ENCODE data around the gene DOK6. TPM values are rescaled to one million over a fixed set of nuclear protein-coding genes. Genes with fewer than 3 reads are reported as not detected.
"Not testable (repeated sequence)": the region's sequence is repeated elsewhere in the genome, so short reads cannot be mapped to it uniquely, and the experiment has no call there.

DOK6 gene
- total RNA-seq, 1 donor from 2014 or later: 3.2 TPM

DNA sequence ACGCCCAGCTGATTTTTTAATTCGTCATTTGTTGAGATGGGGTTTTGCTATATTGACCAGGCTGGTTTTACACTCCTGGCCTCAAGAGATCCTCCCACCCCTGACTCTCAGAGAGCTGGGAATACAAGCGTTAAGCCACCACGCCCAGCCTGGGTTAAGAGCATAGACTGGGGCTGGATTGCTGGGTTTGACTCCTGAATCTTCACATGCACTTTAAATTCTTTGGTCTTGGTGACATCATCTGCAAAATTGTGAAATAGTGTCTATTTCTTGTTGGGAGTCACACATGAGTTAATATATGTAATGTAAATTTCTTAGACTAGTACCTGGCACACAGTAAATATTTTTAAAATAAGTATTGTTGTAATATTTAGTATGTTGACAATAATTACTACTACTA is 257.4 kb downstream of the DOK6 start:
- no peaks in the 10 kb centered on the region for H3K27me3 ChIP-seq (ENCODE audit: low read depth)
- H3K4me1 ChIP-seq: no peaks in the 10 kb centered on the region
- DNase-seq: no peak
- H3K9me3 ChIP-seq: no peaks in the 10 kb centered on the region
- no peak overlapping the region for H3K27ac ChIP-seq
- ATAC-seq: no peak
- TF ChIP-seq, protein P1, sequence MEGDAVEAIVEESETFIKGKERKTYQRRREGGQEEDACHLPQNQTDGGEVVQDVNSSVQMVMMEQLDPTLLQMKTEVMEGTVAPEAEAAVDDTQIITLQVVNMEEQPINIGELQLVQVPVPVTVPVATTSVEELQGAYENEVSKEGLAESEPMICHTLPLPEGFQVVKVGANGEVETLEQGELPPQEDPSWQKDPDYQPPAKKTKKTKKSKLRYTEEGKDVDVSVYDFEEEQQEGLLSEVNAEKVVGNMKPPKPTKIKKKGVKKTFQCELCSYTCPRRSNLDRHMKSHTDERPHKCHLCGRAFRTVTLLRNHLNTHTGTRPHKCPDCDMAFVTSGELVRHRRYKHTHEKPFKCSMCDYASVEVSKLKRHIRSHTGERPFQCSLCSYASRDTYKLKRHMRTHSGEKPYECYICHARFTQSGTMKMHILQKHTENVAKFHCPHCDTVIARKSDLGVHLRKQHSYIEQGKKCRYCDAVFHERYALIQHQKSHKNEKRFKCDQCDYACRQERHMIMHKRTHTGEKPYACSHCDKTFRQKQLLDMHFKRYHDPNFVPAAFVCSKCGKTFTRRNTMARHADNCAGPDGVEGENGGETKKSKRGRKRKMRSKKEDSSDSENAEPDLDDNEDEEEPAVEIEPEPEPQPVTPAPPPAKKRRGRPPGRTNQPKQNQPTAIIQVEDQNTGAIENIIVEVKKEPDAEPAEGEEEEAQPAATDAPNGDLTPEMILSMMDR (IDR thresholded peaks at IDR 0.05): no peak
- no peak overlapping the region for H3K4me3 ChIP-seq
- no peaks in the 10 kb centered on the region for H3K36me3 ChIP-seq
- intact Hi-C loops (cut with DNase I): no loop called here

DNA sequence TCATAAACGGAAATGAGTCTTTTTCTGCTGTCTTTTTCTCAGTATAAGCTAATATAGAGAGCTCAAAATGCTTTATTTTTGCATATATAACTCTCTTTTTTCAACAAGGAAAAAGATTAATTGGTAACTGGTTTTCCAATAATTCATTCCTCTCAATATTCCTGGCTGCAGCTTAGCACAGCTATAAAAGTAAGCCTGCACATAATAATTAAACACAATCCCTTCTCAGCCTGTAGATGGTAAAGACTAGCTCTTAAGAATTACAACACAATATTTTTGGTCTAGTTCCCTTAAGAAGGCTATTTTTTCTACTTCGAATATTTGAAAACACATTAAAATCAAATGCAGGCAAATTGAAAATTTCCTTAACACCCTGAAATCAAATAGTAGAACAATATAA is 258.0 kb downstream of the DOK6 start:
- H3K4me3 ChIP-seq: no peak overlapping the region
- ATAC-seq (no peak), DNase-seq (no peak)
- no peaks in the 10 kb centered on the region for H3K27me3 ChIP-seq (ENCODE audit: low read depth)
- TF ChIP-seq, protein P1 (IDR thresholded peaks at IDR 0.05): no peak
- no peaks in the 10 kb centered on the region for H3K36me3 ChIP-seq
- H3K27ac ChIP-seq: no peak overlapping the region
- intact Hi-C loops (cut with DNase I): no loop called here
- H3K4me1 ChIP-seq: no peaks in the 10 kb centered on the region
- no peaks in the 10 kb centered on the region for H3K9me3 ChIP-seq

DNA sequence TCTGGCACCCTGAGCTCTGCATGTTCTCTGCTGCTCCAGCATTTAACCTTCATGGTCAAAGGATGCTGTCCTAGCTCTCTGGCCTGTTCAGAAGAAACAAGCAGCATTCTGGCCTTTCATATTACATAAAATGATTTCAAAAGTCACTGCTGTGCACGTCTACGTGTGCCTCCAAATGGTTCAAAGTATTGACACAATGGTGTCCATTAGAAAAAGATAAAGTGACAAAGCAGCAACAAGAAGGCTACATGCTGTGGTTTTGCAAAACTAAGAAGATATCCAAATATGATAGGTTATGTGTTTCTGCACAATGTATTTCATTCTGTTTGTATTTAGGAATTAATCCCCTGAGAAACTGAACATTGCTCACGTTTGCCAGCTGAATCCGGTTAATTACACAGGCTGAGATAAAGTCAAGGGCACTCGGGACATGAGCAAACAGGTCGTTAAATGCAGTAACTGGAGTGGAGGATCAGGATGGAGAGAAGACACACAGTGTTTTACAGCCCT is 258.5 kb downstream of the DOK6 start:
- intact Hi-C loops (cut with DNase I): no loop called here
- DNase-seq (no peak), ATAC-seq (no peak)
- no peaks in the 10 kb centered on the region for H3K4me1 ChIP-seq
- H3K36me3 ChIP-seq: no peaks in the 10 kb centered on the region
- no peaks in the 10 kb centered on the region for H3K9me3 ChIP-seq
- H3K27me3 ChIP-seq (ENCODE audit: low read depth): no peaks in the 10 kb centered on the region
- TF ChIP-seq, protein P1 (IDR thresholded peaks at IDR 0.05): no peak
- no peak overlapping the region for H3K4me3 ChIP-seq
- H3K27ac ChIP-seq: no peak overlapping the region

DNA sequence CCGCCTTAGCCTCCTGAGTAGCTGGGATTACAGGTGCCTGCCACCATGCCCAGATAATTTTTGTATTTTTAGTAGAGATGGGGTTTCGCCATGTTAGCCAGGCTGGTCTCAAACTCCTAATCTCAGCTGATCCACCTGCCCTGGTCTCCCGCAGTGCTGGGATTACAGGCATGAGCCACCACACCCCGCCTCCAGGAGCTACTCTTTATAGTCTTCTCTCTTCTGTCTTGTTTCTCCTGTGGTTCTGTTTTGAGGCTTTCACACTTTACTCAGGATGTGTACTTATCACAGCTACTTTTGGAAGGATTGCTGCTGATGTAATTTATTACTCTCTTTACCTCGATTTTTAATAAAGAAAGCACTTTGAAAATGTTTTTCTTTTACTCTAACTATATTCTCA is 261.4 kb downstream of the DOK6 start:
- intact Hi-C loops (cut with DNase I); H3K27ac ChIP-seq; H3K9me3 ChIP-seq; ATAC-seq; H3K36me3 ChIP-seq; H3K27me3 ChIP-seq (ENCODE audit: low read depth); H3K4me1 ChIP-seq; DNase-seq; H3K4me3 ChIP-seq: not testable (repeated sequence)

DNA sequence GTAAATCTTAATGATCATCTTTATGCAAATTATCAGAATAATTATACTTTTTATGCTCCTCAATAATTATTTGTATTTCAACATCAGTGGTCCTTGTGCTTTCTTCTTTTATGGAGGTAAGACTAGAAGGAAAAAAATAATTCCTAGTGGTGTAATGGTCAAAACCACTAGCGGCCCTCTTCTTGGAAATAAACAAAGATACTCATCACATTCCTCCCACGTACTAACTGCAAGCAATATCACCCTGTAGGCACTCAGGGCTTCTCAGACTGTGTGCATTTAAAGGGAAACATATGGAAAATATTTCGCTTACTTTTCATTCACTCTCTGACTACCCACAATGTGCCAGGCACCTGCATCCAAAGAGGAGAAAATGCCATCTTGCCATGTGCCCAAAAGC is 263.7 kb downstream of the DOK6 start:
- intact Hi-C loops (cut with DNase I): no loop called here
- TF ChIP-seq, protein P1 (IDR thresholded peaks at IDR 0.05): no peak
- ATAC-seq: no peak

DNA sequence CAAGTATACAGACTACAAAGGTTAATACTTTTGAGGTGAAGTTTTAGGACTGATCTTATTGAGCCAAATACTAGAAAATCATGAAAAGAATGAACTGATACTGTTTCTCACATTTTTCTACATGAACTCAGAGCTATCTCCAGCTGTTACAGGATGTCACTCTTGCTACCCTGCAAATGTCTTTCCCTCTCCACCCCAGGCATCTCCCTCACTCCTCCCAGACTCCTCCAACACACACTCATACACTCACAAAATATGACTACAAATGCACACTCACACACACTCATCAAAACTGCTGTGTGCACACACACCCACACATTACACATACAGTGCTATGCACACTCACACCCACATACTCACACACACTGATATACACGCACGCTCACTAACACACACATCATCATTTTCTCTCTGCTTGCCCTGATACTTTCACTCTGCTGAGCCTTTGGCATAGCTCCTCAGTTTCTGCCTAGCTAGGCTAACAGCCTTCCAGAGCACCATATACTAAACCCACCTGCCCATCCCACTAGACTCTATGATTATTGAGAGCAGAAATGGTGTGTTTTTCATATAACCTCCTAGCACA is 273.7 kb downstream of the DOK6 start:
- intact Hi-C loops (cut with DNase I): no loop called here
- TF ChIP-seq, protein P1 (IDR thresholded peaks at IDR 0.05): no peak
- Histone ChIP-seq H3K36me3 (no peaks in the 10 kb centered on the region), H3K4me1 (no peaks in the 10 kb centered on the region), H3K27me3 (ENCODE audit: low read depth) (no peaks in the 10 kb centered on the region), H3K9me3 (no peaks in the 10 kb centered on the region), H3K27ac (no peak overlapping the region), H3K4me3 (no peak overlapping the region)
- no peak for DNase-seq
- peak in 1 of 2 donors; percentile 17 for ATAC-seq

More for the DNA sequence above, 263.7 kb downstream of the DOK6 start:
- H3K9me3 ChIP-seq: no peaks in the 10 kb centered on the region
- H3K27ac ChIP-seq: no peak overlapping the region
- no peaks in the 10 kb centered on the region for H3K27me3 ChIP-seq (ENCODE audit: low read depth)
- no peaks in the 10 kb centered on the region for H3K36me3 ChIP-seq
- no peaks in the 10 kb centered on the region for H3K4me1 ChIP-seq
- no peak for DNase-seq
- no peak overlapping the region for H3K4me3 ChIP-seq

Measured in lower lobe of right lung (tissue), 2 donors.